ENCODE results near the gene TIMD4.

The TIMD4 gene

DNA sequence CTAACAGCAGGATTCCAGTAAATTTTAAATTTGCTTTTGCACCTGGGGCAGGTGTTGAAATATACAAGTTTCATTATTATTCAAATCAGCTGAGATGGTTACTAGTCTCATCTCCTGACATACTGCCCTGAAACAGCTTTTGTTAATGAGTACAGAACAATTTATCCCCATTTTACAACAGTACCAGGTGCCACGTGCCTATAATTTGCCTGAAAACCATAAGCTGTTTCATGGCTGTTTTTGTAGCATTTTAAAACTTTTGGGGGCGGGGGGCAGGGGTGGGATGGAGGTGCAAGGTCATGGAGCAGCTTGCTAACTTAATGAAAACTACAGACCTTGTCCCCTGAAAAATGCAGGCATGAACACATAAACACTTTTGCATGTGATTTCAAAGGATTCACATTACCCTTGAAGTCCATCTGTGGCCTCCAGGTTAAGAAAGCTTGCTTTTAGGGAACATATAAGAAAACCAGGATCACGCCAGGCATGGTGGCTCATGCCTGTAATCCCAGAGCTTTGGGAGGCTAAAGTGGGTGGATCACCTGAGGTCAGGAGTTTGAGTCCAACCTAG is 42.1 kb downstream of the TIMD4 start:
- no peak for DNase-seq

DNA sequence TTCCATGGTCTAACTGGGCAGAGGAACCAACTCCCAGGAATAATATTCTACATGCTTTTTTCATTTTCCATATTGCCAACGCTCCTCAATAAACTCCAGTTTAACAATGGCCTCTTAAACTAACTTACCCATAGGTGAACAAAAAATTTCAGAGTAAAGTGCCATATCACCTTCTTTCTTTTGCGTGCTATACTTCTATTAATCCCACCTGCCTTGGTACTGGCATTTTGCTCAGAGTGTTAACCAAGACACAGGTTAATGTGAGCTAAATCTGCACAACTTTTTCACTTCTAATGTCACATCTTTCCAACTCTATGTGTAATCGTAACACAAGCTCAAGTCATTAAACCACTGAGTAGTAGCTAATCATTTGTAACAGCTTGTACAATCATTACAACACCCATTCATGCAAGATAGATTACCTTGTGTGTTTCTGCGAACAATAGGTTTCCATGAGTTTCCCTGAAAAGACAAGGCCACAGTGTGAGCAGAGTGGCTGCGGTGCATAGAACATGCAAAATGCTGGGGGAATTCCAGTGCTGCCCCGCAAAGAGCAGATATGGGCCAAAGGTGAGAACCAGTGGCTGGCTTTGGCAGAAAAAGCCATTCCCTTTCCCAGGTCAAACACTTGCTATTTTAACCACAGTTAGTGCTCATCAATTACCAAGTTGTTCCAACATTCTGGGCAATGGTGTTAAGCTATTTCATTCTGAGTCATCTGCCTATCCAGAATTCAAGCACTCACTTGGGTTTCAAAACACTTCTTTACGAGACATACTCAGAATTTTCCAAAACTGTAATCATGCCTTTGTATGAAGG is 42.8 kb downstream of the TIMD4 start:
- DNase-seq, result no peak

DNA sequence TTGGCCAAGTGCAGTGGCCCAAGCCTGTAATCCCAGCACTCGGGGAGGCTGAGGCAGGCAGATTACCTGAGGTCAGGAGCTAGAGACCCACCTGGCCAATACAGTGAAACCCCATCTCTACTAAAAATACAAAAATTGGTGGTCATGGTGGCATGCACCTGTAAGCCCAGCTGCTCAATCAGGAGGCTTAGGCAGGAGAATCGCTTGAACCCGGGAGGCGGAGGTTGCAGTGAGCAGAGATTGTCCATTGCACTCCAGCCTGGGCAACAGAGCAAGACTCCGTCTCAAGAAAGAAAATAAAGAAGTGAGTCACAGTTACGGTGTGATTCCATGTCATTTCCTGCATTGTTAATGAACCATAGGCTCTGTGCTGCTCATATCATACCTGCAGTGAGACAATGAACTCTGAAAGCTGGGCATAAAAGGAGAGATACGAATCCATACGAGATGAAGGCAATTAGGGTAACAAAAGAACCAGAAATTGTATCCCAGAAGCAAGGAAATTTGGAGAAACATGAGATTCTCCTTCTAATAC is 44.6 kb downstream of the TIMD4 start:
- no peak for DNase-seq

DNA sequence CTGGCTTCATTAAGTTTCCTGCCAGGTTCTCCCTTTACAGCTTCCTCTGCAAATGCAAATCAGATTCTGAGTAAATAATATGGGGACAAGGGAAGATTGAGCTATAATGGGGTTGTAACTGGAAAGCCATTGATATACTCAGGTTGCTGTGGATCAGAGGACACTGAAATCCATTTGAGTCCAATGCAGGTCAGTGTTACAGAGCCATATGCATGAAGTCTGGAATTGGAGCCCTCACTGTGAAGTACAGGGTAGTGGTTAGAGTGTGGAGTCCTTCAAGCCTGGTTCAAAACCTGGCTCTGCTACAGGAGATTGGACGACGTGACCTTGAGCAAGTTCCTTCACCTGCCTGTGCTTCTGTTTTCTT is 48.7 kb downstream of the TIMD4 start:
- no peak for DNase-seq

DNA sequence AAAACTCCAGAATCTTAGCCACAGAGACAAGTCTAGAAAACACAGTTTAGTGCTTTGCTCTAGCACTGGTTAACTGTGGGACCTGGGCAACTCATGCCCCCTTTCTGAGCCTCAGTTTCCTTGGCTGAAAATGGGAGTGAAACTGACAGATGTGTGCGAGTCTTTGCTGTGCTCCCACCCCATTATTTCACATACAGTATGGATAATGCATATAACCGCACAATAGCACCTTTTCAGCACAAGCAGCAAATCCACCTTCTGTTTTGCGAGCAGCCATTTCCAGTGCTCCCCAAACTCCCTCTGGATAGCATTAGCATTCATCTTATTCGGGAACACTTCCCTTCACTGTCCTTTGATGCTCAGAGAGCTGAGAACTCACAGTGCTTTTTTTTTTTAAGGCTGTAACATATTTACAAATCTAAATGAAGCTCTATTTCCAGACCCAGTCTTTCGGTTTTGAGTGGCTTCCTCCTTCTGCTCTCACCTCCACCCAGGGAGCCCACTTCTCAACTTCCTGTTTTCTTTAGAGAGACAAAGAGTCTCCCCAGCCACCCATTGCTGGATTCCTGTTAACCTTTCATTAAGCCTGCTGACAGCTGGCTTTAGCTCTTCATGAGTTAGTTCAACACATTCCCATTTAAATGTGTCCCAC is 49.2 kb downstream of the TIMD4 start:
- DNase-seq, result no peak

DNA sequence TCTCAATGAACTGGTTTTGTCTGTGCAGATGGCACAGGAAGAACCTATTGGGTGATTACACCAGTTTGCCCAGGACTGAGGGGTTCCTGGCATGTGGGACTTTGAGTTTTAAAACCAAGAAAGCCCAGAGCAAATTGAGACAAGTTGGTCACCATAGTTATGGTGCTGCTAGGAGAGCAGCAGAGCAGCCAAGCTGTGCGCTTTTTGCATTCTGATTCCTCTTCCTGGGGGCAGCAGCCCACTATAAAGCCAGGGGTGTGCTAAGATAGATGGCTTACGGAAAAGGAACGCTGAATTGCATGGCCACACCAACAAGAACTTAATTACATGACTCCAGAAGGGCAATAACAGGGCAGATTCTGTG is 49.7 kb downstream of the TIMD4 start:
- DNase-seq, result no peak

DNA sequence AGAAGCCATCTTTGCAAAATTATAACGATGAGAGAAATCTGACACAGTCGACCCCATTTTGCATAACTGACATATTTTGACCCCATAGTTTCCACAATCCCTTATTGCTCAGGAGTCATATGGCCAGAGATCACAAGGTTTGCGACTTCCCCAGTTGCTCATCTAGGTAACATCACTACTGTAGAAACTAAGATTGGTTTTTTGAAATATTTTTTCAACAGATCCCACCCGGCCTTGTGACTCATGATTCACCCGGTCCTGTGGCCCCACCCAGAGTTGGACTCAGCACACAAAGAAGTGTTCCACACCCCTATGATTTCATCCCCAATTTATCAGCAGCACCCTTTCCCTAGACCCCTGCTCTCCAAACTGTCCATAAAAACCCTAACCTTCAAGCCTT is 50.2 kb downstream of the TIMD4 start:
- DNase-seq, result no peak

DNA sequence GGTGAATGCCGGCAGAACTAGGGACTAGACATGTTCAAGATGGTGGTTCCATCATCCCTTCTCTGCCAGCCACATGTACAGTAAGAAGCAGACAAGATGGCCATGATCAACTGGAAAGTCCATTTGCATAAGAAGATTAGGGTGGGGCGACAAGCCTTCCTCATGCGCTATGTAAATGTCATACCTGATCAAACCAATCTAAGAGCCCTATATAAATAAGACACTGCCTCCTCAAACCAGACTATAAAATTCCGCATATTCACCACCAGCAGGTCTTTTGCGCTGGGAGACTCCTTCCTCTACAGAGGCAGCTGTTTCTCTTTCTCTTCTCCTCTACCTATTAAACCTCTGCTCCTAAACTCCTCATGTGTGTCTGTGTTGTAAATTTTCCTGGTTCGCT is 53.8 kb downstream of the TIMD4 start:
- no peak for DNase-seq

DNA sequence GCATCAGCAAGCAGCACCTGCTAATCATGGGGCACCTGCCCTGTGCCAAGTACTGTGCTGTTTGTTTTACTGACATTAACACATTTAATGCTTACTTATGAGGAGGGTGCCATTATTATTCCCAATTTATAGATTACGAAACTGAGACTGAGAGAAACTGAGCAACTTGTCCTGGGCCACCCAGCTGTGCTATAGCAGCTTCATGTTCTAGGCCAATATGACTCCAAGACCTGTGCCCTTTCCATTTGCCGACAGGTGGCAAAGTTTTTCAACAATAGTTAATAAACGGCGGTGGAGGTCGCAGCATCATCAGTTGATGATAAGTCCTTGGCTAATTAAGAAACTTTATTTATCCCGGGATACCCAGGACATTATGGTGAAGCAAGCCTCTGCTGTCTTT is 55.4 kb downstream of the TIMD4 start:
- DNase-seq, result no peak

DNA sequence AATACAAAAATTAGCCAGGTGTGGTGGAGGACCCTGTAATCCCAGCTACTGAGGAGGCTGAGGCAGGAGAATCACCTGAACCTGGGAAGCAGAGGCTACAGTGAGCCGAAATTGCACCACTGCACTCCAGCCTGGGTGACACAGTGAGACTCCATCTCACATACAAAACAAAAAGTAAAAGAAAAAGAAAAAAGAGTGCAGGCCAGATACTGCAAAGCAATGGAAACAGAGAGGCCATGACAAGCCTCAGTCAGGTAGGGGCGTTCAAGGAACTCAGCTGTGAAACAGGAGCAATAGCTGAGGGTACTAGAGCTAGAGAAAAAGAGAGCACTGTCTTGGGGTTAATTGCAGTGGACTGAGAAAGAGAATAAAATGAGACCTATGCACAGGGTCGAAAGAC is 56.2 kb downstream of the TIMD4 start:
- no peak for DNase-seq

DNA sequence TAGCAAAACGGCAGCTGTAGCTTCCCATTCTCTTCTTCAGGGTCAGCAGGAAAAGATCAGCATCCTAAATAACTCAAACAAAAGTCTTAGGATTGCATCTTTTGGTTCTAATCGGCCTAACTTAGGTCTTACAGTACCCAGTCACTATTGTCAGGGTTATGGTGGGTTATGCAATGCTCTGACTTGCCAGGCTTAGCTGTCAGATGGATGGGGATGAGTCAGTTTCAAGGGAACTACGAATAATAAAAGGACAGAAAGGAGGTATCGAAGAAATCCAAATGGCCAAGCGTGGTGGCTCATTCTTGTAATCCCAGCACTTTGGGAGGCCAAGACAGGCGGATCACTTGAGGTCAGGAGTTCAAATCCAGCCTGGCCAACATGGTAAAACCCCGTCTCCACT is 66.5 kb downstream of the TIMD4 start:
- DNase-seq, result no peak

DNA sequence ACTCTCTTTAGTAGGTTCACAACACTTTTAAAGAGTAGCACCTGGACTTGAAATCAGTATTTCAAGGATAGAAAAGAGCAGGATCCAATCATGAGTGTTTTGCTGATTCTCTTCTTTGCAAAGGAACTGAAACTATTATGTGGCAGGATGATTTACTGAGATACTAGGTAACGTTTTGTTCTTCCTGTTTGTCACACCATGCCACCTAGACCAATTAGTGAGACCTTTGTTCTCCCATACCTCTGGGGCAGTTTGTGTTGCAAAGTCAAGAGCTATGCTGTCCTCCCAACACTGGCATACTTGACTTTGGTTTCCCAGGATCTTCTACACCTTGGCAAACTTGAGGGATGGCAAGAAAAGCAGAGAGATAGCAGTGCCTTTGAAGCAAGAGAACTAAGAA is 69.5 kb downstream of the TIMD4 start:
- DNase-seq, result no peak

DNA sequence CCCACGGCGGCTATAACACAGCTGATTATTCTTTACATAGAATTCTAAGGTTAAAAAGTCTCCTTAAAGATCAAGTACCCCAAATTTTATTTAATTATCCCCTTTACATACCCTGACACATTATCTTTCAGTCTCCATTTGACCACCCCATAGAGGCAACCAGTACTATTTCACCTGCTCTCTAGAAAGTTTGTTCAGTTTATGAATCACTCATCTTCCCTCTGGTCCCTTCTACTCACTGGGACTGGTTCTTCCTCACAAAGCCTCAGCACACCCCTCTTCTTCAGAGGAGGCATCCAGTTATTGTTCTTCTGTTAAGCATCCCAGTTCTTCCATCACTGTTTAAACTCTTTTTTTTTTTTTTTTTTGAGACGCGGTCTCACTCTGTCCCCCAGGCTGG is 70.2 kb downstream of the TIMD4 start:
- DNase-seq, result no peak

DNA sequence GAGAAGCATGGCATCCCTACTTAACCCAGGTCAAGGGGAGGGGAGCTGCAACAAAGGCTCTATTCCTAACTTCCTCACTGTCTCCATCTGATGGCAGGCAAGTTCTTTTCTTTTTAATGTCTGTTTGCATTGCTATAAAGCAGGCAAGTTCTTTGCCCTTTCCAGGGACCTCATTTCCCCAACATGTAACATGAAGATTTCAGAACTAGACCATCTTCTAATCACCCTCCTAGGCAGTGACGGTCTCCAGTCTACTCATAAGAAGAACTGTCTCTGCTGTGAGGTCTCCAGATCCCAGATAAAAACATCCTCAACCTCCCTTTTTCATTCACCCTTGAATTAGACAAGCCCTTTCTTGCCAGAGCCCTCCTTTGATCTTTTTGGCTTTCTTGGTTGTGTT is 70.8 kb downstream of the TIMD4 start:
- DNase-seq, result no peak

DNA sequence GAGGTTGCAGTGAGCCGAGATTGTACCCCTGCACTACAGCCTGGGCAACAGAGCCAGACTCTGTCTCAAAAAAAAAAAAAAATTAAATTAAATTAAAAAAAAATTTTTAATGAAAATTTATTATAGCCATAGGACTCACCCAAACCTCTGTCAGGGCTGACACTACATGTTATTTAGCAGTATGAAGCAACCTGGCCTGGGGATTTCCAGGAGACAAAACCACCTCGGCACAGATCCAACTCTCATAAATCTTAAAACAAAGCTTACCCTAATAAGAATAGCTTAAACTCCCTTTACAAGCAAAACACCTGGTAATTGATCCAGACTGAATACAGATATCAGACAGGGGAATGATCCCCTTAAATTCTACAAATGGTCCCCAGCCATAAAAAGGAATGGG is 74.5 kb downstream of the TIMD4 start:
- DNase-seq, result no peak

DNA sequence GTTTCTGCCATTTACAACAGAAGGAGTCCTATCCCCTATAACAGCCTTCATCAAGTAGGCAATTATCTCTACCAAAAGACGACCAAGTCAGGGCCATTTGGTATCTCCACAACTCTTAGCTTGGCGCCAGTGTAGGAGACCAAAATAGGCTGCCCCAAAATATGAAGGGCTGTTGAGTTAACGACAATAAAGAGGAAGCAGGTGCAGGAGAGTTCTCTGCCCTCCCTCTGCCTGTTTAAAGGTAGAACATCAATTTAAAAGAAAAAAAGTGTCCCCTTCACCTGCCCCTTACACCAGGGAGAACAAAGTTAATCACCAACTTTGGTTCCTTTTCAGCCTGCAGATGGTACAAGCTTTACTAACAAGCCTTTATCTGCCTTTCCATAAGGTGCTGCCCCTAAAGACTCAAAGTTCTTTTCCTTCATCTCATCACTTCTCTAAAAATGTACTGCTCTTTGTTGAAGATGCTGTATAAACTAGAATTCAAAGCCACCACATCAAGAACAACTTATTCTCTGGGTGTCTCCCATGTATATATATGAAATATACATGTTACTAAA is 79.6 kb downstream of the TIMD4 start:
- DNase-seq, result no peak

DNA sequence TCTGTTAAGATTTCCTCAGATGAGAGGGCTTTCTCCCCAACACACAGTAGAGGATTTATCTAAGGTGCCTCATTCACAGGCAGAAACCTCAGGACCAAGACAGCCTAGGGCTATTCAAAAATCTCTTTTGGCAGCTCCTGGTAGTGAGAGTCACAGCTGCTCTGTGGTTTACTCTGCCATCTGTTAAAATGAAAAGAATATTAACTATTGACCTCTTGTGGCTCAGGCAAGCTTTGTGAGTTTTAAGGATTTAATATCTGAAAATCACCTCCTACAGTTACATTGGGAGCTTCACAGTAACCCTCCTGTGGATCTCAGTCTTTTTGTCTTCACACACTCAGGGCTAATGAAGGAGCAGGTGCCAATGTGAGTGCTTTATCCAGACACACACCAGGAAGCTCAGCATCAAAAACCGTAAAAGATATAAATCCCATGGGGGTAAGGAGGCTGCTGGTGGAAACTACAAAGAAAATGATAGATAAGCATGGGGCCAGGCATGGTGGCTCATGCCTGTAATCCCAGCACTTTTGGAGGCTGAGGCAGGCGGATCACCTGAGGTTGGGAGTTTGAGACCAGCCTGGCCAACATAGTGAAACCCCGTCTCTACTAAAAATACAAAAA is 83.3 kb downstream of the TIMD4 start:
- no peak for DNase-seq

DNA sequence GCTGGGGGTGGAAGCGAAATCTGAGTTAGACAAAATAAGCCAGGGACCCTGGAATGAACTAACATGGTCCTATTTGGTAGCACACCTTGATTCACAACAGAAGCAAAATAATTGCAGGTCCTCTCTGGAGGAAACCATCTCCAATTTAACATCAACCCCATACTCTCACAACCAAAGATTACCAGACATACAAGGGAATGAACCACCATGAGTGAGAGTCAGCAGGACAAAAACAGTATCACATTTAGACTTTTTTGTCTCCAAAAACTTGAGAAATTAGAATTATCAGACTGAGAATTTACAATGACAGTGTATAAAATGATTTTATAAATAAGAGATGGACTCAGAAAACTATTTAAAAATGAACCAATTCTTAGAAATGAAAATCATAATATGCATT is 91.8 kb downstream of the TIMD4 start:
- DNase-seq, result no peak

DNA sequence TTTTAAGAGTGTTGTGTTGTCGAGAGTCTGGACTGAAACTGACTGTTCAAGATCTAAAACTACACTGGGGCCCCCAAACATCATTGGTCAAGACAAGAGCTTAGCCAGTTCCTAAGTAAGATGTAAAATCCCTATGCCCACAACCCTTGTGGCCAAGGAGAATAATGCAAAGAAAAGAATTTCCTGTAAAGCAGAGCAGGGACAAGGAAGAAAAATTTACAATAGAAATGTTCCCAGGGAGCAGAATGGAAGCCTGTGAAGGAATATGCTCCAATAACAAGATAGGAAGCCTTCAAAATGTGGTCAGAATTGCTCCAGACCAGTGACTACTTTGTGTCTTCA is 92.6 kb downstream of the TIMD4 start:
- DNase-seq, result no peak
